ENCODE measurements around the gene MEGF8. TPM values are rescaled to one million over a fixed set of nuclear protein-coding genes. Genes with fewer than 3 reads are reported as not detected.

Gene MEGF8, protein sequence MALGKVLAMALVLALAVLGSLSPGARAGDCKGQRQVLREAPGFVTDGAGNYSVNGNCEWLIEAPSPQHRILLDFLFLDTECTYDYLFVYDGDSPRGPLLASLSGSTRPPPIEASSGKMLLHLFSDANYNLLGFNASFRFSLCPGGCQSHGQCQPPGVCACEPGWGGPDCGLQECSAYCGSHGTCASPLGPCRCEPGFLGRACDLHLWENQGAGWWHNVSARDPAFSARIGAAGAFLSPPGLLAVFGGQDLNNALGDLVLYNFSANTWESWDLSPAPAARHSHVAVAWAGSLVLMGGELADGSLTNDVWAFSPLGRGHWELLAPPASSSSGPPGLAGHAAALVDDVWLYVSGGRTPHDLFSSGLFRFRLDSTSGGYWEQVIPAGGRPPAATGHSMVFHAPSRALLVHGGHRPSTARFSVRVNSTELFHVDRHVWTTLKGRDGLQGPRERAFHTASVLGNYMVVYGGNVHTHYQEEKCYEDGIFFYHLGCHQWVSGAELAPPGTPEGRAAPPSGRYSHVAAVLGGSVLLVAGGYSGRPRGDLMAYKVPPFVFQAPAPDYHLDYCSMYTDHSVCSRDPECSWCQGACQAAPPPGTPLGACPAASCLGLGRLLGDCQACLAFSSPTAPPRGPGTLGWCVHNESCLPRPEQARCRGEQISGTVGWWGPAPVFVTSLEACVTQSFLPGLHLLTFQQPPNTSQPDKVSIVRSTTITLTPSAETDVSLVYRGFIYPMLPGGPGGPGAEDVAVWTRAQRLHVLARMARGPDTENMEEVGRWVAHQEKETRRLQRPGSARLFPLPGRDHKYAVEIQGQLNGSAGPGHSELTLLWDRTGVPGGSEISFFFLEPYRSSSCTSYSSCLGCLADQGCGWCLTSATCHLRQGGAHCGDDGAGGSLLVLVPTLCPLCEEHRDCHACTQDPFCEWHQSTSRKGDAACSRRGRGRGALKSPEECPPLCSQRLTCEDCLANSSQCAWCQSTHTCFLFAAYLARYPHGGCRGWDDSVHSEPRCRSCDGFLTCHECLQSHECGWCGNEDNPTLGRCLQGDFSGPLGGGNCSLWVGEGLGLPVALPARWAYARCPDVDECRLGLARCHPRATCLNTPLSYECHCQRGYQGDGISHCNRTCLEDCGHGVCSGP (N-terminal part only)
- polyA plus RNA-seq (ENCODE audit: insufficient read length in 12 of 12) = 10 to 100 TPM in 11 of 12 donors, not detected in 1; 19.3 to 31.5 (median 23.5) TPM
- long read RNA-seq, donor 1 = 0 reads
- long read RNA-seq, donor 2, partial matches to known transcripts = 0 of 1 reads
- long read RNA-seq, donor 2, other reads (novel, unspliced or antisense) = 0 of 1 reads
- long read RNA-seq, donor 3 = 0 reads
- long read RNA-seq, donor 4, partial matches to known transcripts = 19 of 19 reads
- long read RNA-seq, donor 4, other reads (novel, unspliced or antisense) = 0 of 19 reads
- long read RNA-seq, donor 5, partial matches to known transcripts = 20 of 21 reads
- long read RNA-seq, donor 5, other reads (novel, unspliced or antisense) = 0 of 21 reads
- long read RNA-seq, donor 6 = 0 reads
- long read RNA-seq, donor 7 = 0 reads
- long read RNA-seq, donor 8 = 0 reads
- long read RNA-seq, donor 9 = 0 reads
- long read RNA-seq, donor 10, partial matches to known transcripts = 0 of 2 reads
- long read RNA-seq, donor 10, other reads (novel, unspliced or antisense) = 0 of 2 reads
- long read RNA-seq, donor 11, partial matches to known transcripts = 40 of 40 reads
- long read RNA-seq, donor 11, other reads (novel, unspliced or antisense) = 0 of 40 reads

DNA sequence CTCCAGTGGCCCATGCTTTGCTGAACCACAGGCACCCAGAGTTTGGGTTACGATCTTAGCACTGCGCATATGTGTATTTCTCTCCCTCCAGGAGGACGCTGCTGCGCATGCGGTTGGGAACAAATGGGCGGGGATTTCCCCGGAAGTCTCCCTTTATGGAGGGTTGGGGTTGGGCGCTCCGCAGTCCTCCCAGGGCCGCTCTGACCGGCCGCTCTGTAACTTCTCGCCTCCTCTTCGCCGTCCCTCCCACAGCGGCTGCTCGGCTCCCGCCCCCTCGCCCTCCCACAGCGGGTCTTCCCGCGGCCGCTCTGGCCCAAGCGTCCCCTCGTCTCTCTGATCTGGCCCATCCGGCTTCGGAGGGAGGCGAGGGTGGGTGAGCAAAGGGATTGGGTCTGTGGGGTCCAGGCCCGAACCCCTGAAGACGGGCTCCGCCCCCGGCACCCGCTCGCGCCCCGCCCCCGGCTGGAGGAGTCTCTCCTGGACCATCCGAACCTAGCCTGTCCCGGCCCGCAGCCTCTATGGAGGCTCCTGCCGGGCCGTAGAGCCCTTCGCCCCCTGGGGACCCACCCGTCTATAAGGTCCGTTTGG is at the start of gene MEGF8:
Gene MEGF8 (plus strand): TSS at position 328 of the 588 bp plus-strand sequence. CDS start 609 bp downstream, outside the sequence.
- peak; percentile 99 for DNase-seq

DNA sequence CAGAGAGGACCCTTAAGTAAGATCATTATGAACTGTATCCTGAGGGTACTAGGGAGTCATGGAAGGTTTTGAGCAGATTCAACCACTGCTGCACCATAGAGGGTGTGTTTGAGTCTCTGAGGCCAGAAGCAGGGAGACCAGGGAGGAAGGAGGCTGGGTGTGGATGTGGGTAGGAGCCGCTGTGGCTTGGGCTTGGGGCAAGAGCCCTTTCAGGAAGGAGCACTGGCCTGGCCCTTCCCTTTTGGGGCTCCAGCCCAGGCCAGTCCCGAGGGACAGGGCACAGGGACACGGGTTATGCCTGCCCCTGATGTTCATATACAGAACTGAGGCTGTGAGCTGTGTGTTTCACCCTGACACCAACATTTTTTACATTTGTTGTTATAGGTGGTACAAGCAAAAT is 49.2 kb upstream of the MEGF8 start:
- no peak for DNase-seq

DNA sequence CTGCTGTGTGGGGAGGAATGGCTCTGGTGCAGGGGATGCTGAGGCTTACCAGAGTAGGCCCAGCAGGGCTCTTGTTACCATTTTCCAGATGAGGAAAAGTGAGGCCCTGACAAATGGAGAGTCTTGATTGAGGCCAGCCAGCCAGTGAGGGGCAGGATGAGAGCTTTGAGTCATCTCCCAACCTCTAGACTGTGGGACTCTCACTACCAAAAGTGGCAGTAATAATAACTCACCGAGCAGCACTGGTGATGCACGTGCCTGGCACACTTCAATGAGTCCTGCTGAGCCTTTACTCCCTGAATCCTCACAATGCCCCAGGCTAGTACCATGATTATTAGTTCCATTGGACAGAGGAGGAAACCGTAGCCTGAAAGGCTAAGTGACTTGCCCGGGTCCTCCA is 48.6 kb upstream of the MEGF8 start:
- no peak for DNase-seq

DNA sequence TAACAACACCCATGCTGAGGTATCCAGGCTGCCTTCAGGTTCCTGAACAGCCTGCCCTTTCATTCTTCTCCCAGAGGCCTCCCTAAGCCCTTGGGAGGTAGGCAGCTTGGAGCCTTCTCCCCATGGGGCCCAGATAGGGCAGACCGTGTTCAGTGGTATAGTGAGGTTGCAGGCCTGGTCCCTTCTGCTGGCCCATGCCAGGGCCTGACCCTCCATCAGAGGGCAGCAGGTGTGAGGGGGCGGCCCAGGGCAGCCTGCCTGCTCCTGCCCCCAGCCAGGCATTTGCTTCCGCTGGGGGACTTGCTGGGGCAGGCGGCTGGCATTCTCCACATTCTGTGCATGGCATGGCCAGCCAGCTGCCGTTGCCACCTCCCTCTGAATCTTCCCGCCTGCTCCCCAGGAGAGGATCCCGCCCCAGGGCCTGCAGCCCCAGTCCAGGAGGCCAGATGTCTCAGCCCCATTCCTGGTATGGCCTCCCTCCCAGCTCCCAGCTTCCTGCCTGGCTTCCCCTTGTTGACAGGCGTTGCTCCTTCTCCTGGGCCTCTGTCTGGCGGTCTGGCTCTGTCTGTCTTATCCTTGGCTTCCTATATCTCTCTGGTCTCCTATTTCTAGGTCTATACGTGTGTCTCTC is 47.5 kb upstream of the MEGF8 start:
- DNase-seq = no peak

DNA sequence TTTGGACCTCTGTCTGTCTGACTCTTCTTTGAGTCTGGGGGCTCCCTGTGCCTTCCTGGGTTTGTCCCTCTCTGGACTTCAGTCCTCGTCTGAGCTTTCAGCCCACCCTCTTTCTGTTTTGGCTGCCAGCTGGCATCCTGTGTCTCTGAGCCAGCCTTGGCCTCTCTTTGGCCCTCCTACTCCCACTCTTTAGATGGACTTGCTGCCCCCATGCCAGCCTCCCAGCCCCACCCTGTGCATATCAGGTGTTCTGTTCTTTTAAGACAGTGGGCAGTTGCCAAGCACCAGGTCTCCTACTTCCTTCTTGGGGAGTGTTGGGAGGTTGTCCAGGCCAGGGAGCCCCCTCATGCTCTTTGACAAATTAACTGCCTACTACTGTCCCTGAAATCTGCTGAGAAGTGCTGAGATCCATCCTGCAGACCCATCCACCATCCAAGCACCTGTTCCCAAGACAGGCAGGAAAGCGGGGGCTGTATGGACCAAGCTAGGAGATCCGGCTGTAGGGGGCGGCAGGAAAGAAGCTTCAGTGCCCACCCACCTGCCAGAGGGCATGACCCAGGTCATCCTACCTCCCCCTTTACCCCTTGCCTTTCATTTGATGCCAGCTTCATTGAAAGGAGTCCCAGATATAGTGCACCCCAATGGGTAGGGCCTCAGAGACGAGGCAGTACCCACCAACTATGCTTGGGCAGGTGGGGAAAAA is 46.8 kb upstream of the MEGF8 start:
- no peak for DNase-seq

DNA sequence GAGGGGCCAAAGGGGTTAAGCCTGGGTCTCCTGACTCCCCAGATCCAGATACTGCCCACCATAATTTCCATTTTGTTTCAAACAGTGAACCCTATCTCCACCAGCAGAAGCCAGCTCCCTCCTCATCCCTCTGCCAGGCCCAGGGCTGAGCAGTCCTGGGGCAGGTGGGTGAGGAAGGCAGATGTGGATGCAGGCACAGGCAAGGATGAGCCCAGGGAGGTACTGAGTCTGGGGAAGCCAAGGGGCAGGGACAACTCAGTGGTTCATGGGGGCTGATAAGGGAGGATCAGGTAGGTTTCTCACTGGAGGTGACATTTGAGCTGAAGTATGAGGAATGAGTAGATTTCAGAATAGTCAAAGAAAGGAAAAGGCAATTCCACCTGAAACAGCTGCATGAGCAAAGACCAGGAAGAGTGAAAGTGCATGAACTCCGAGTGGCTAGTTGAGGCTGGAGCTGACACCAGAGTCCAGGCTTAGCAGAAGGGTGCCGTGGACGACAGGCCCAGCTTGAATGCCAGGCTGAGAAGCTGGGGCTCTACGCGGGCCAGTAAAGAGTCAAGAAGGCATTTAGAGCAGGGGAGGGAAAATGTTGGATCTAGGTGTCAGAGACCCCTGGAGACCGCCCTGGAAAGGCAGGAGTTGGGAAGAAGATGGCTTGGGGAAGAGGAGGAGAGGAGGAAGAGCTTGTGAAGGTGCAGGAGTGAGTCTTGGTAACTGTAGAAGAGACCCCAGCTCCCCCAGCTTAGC is 46.1 kb upstream of the MEGF8 start:
- DNase-seq = no peak

DNA sequence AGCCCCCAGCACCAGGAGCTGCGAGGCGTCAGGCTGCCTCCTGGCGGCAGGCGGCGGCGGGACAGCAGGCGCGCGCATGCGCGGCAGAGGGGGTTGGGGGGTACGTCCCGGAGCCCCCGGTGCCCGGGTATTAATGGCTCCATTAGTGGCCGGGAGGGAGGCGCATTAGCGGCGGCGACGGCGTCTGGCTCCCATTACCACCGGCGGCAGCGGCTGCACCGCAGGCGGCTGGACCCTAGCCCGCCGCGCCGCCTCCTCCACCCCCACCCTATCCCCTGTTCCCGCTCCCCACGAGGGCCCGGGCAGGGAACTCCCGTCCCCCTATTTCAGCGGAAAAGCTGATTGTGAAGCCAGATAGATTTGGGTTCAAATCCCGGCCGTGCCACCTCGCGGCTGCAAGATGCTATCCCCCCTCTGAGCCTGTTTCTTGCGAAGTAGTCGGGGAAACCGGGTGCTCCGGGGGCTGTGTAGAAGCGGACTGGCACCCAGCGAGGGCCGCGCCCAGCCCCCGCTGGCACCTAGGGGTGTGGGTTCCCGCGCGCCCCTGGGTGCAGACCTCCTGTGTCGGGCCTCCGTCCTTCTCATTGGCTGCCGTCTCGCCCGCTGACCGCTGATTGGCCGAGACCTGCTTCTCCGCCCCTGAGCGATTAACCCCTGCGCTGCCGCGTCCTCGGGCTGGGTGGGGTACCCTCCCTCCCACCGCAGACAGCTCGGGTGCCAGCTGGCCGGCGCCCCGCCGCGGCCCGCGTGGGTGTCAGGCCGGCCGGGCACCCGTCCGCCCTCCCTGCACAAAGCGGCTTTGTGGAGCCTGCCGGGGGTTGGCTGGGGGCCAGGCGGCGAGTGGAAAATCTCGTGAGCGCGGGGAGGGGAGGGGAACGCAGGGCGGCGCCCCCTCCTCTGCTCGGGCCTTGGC is 45.3 kb upstream of the MEGF8 start:
- DNase-seq = peak; percentile 93

DNA sequence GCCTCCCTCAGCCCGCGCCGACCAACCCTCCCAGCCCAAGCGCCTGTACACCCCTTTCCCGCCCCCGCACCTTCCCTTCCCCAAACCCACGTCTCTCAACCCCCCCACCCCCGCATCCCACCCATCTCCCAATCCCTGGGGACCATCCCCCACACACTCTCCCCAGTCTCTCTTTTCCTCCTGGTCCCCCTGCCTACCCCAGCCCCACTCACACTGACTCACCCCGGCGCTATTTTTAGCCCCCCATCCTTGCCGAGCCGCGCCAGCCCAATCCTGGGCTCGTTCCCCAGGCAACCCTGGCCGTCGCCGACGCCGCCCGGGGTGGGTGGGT is 44.7 kb upstream of the MEGF8 start:
- DNase-seq = no peak

DNA sequence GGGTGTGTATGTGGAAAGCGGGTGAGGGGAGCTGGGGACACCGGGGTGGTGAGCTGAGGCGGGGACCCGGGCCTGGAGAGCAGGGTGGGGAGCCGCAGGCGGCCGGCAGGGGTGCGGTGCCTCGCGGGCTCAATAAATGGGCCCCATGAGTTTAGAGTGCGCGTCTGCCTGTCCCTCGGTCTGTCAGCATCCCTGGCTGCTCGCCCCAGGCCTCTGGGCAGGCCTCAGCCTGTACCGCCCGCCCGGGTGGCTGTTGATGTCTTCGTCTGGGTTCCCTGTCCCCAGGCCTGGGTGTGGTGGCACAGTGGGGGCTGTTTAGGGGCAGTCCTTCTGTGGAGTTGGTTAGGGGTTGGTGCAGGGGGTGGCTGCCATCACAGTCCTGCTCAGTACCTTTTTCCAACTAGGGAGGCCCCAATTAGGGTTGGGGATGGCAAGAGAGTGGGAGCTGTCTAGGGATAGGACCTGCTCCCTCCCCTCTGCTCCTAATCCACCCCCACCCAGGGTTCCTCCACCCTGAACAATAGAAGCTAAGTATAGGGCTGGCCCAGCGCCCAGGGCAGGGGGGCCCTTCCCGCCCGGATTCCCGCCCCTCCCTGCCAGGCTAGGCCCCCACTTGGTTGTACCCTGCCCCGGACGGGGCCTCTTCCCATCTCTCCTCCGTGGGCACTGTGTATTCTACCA is 44.1 kb upstream of the MEGF8 start:
- no peak for DNase-seq

DNA sequence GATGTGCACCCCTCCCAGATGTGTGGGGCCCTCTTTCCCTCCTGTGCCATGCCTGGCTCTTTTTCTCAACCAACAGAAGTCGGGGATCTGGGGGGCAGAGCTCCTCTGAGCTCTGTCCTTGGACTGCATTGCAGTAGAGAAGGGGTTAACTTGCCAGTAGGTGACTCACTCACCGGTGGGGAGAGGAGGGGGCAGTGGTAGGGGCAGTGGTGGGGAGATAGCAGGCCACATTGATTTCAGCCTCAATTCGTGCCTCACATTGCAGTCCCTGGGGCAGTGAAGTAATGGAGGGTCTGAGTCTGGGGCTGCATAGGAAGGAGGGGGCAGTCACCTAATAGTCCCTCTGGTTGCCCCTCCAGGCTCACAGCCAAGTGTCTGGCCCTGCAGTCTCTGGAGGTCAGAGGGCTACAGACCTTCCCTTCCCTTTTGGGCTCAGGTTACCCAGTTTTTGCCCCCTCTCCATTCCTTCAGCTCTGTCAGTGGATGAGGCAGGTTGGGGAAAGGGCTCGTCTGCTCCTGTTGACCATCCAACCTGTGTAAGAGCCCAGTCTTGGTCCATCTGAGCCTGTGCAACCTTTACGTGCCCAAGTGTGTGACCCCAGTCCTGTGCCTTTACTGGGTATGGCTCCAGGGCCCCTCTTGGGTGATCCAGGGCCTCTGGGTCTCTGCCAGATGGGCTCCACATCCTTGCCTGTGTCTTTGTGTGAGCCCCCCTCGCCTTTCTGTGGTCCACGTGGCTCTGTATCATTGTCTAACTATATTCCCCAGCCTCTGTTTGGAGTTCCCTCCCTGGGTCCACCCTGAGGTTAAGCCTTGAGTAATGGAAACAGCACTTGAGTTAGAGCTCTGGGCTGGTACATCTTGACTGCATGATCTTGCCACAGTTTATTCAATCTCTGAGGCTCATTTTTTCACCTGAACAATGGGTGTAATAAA is 43.3 kb upstream of the MEGF8 start:
- no peak for DNase-seq

DNA sequence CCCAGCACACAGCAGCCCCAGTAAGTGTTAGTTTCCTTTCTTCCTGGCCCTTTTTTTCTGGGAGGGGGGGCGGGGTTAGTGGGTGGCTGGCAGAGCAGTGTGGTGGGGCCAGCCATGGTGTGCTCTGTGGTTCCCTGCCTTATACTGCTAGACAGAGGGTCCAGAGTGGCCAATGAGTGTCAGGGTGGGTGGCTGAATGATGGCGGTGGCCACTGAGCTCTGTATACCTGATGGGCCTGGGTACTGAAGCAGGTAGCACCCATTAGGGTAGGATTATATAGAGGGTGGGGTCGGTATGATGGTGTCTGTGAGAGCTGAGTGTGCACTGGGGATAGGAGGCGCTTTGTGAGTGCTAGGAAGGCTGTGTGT is 42.6 kb upstream of the MEGF8 start:
- no peak for DNase-seq

DNA sequence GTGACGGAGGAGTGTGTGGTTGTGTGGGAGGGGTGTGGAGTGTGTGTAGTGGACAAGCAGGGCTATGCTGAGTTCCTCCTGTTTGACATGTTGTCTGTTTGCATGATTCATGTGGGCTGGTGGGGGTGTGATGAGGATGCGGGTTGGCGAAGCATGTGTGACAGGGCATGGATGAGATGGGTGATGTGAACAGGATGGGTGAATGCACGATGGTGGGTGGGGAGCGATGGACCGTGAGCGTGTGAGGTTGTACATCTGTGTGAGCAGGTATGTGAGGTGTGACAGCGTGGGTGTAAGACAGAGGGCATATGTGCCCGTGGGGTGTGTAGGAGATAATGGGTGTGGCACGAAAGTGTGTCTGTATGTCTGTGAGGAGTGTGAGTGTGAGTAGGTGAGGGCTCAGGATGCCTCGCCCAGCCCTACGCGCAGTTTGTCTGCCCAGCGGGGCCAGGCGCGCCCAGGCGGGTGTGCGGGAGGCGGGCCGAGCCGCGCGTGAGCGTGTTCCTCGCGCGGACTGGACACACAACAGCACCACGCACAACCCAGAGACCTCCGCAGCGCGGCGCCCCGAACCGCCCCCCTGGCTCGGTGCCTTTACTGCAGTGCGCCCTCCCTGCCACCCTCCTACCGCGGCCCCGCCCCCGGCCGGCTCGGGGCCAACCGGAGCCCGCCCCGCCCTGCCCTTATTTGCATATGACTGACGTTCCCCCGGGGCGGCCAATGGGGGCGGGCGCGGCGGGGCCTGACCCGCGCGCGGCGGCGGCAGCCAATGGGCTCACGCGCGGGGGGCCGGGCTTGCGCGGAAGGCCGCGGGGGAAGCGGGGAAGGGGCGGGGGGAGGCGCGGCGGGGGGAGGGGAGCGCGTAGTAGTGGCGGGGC is 42.0 kb upstream of the MEGF8 start:
- peak; percentile 93 for DNase-seq

DNA sequence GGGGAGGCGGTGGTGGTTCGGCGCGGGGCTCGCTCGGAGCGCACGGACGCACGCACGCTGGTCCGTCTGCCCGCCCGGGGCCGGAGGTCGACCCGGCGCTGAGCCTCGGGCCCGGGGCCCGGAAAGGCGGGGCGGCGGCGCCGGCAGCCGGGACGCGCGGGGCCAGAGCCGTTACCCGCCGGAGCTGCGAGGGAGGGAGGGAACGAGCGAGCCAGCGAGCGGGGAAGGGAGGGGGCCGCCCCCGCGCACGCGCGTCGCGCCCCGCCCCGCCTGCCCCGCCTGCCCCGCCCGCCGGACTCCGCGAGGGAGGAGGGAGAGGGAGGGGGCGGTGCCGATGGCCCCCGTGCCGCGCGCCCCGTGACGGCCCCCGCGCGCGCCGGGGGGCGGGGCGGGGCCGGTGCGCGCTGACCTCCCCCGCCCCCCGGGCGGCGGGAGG is 41.4 kb upstream of the MEGF8 start:
- no peak for DNase-seq

DNA sequence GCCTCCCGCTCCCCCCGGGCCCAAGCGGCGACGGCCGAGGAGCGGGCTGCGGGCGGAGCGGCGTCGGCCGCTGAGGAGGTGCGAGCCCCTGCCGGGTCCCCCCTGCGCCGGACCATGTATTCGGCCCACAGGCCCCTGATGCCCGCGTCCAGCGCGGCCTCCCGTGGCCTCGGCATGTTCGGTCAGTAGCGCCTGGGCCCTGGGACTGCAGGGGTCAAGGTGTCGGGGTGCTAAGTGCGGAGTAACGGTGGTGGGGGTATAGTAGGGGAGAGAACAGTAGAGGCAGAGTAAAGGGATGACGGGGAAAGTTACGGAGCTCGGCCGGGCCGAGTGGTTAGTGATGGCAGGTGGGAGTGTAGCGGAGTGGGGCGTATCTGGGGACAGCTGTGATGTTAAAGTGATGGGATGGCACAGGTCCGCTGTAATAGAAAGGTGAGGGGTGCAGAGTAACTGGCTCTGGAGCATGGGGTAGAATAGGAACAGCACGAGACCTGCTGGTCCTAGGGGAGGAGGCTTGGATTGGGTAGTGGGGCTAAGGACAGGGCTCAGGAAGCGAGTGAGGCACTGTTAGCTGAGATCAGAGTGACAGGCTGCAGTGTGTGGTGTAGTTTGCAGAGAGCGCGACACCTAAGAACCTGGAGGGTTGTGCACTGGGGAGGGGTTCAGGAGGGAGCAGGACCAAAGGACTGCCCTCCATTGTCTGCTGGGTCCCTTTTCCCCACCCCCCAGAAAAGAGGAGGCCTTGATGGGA is 40.7 kb upstream of the MEGF8 start:
- no peak for DNase-seq

Measured in muscle of arm (tissue), 14 donors.